B cell (primary cell): ENCODE results near the gene SLIT3. TPM values are rescaled to one million over a fixed set of nuclear protein-coding genes. Genes with fewer than 3 reads are reported as not detected.

Experiments
- ATAC-seq: fragments of 200-7000 bp; cut with Tn5 transposase; one replicate; pipeline ENCODE4 v1.10.0; 2021; ENCODE audit warnings: low read depth, mild to moderate bottlenecking, moderate number of reproducible peaks, moderate library complexity
- CTCF ChIA-PET: fragments of 350-600 bp; sonication (Branson Sonifier 250); formaldehyde crosslinking; loops from one replicate; lab custom pipeline; 2021; ENCODE audit warnings: antibody characterized with exemption, inconsistent platforms; lab: Charles Lee
- POLR2A ChIA-PET: fragments of 350-600 bp; sonication (Branson Sonifier 250); formaldehyde crosslinking; loops from one replicate; lab custom pipeline; 2021; ENCODE audit warnings: antibody characterized with exemption; lab: Charles Lee
- DNase-seq: peaks from one replicate; pipeline ENCODE4 v3.0.0; 2013
- H2AFZ ChIP-seq: 2 replicates; pipeline ENCODE4 v1.6.1; 2012; ENCODE audit warnings: mild to moderate bottlenecking, low read depth, low read length; ENCODE audit not compliant: insufficient read depth, poor library complexity, severe bottlenecking
- H3K27ac ChIP-seq, 2 donors: 1 replicate in 1 of 2; 2 replicates in 1 of 2; pipeline ENCODE4 v1.5.1; 2012 to 2013; ENCODE audit warnings: low read length in 2 of 2, mild to moderate bottlenecking in 2 of 2, moderate library complexity in 1 of 2
- H3K27me3 ChIP-seq, 4 experiments: fragments of 200-600 bp in 1 of 4; sonication (generic) in 1 of 4; replicated peaks in 1 of 4; 1 replicate in 2 of 4; 2 replicates in 2 of 4; pipeline versions ENCODE4 v1.6.1 to v1.7.0; 2013 to 2016; ENCODE audit warnings: low read length in 3 of 4, mild to moderate bottlenecking in 2 of 4, mixed read lengths in 1 of 4, moderate library complexity in 1 of 4; ENCODE audit not compliant: insufficient read depth in 4 of 4, control insufficient read depth in 3 of 4; ENCODE audit errors: control extremely low read depth in 1 of 4
- H3K36me3 ChIP-seq, 2 experiments: replicated peaks in 1 of 2; 1 replicate in 1 of 2; 2 replicates in 1 of 2; pipeline versions ENCODE4 v1.6.1 to v1.7.1; 2013; ENCODE audit warnings: low read length in 1 of 2; ENCODE audit not compliant: insufficient read depth in 2 of 2, control insufficient read depth in 1 of 2; ENCODE audit errors: control extremely low read depth in 1 of 2, extremely low read depth in 1 of 2
- H3K4me1 ChIP-seq, 2 donors: fragments of 200-600 bp in 1 of 2; sonication (generic) in 1 of 2; 1 replicate in 1 of 2; 2 replicates in 1 of 2; pipeline versions ENCODE4 v1.5.1 to v1.6.1; 2013 to 2017; ENCODE audit warnings: low read length in 2 of 2; ENCODE audit not compliant: control insufficient read depth in 2 of 2, insufficient read depth in 2 of 2
- H3K4me2 ChIP-seq: replicated peaks from 2 replicates; pipeline ENCODE3; 2012; ENCODE audit warnings: mild to moderate bottlenecking, low read depth, low read length; ENCODE audit not compliant: poor library complexity, severe bottlenecking
- H3K4me3 ChIP-seq, 5 experiments: fragments of 200-600 bp in 1 of 5; sonication (generic) in 1 of 5; 1 replicate in 3 of 5; 2 replicates in 2 of 5; pipeline versions ENCODE4 v1.5.1 to v1.7.0; 2011 to 2016; ENCODE audit warnings: low read length in 4 of 5, mild to moderate bottlenecking in 4 of 5, low read depth in 2 of 5, control low read depth in 1 of 5, moderate library complexity in 1 of 5; ENCODE audit not compliant: insufficient read depth in 1 of 5; ENCODE audit errors: control extremely low read depth in 1 of 5, extremely low read depth in 1 of 5
- H3K79me2 ChIP-seq: fragments of 200-600 bp; sonication (generic); one replicate; pipeline ENCODE4 v1.6.0; 2016; ENCODE audit warnings: low read length; ENCODE audit not compliant: control insufficient read depth, insufficient read depth
- H3K9ac ChIP-seq: fragments of 200-600 bp; sonication (generic); 2 replicates; pipeline ENCODE4 v1.6.1; 2017; ENCODE audit warnings: mild to moderate bottlenecking, low read length, moderate library complexity
- H3K9me3 ChIP-seq, 3 donors: one replicate each; pipeline versions ENCODE4 v1.6.1 to v1.7.1; 2013; ENCODE audit warnings: low read length in 2 of 3; ENCODE audit not compliant: control insufficient read depth in 2 of 3, insufficient read depth in 1 of 3; ENCODE audit errors: control extremely low read depth in 1 of 3
- H4K20me1 ChIP-seq: 2 replicates; pipeline ENCODE4 v1.6.0; 2012; ENCODE audit warnings: mild to moderate bottlenecking, low read length; ENCODE audit not compliant: insufficient read depth, control insufficient read depth, poor library complexity, severe bottlenecking
- H3K27ac Mint-ChIP-seq: one replicate; pipeline ENCODE4 v1.8.0; 2021; ENCODE audit warnings: mixed read lengths
- H3K27me3 Mint-ChIP-seq: one replicate; pipeline ENCODE4 v1.8.0; 2021; ENCODE audit warnings: mixed read lengths
- H3K4me1 Mint-ChIP-seq: one replicate; pipeline ENCODE4 v1.8.0; 2021; ENCODE audit warnings: mixed read lengths
- H3K4me3 Mint-ChIP-seq: one replicate; pipeline ENCODE4 v1.8.0; 2021; ENCODE audit warnings: mixed read lengths
- H3K9me3 Mint-ChIP-seq: one replicate; pipeline ENCODE4 v1.8.0; 2022; ENCODE audit warnings: mixed read lengths; ENCODE audit not compliant: insufficient read depth
- CTCF ChIP-seq: fragments of 200-600 bp; IDR thresholded peaks from one replicate; pipeline ENCODE4 v1.8.0; 2022; ENCODE audit warnings: antibody characterized with exemption, mild to moderate bottlenecking
- EZH2 ChIP-seq: IDR thresholded peaks from 2 replicates; pipeline ENCODE4 v1.6.1; 2012; ENCODE audit warnings: borderline replicate concordance, low read depth, mild to moderate bottlenecking, moderate library complexity, low read length; ENCODE audit not compliant: insufficient read depth, poor library complexity, severe bottlenecking
- WGBS: methylation state at CpG from one replicate; pipeline ENCODE4 v1.1.5; 2013; ENCODE audit warnings: missing lambda C conversion rate; ENCODE audit not compliant: insufficient coverage; 5-methylcytosine and 5-hydroxymethylcytosine counted together
- intact Hi-C: fragments of 100-400 bp; cut with micrococcal nuclease; formaldehyde crosslinking; loops from one replicate; pipeline ENCODE4 v1.10.0; 2022
- polyA plus RNA-seq: library from polyadenylated mRNA; depleted of rRNA; stranded (reverse); fragments of >200 nt; gene quantifications from 2 replicates; pipeline ENCODE4 v1.2.3, GENCODE V29; 2012
- total RNA-seq, 2 donors: library from RNA; stranded (reverse); fragments of 120-200 nt in 1 of 2; gene quantifications; 1 replicate in 1 of 2; 2 replicates in 1 of 2; pipeline versions ENCODE4 v1.2.3 to v1.2.4, GENCODE V29; 2013 to 2022

SLIT3 gene
- total and polyA plus RNA-seq, 2 donors (not counting 1 experiment from before 2014, with no cell fraction given), result not detected

GRCh38 chr5:169051351-169051750 is 249.6 kb downstream of the SLIT3 start:
- Histone ChIP-seq H2AFZ (no peak overlapping the region), H3K27ac (no peak overlapping the region), H3K9me3 (peaks cover 0 to 2% (median 0%) of the 10 kb centered on the region in 3 donors), H3K79me2 (no peaks in the 10 kb centered on the region), H3K4me3 (no peak overlapping the region), H3K9ac (no peak overlapping the region), H4K20me1 (no peaks in the 10 kb centered on the region), H3K36me3 (no peaks in the 10 kb centered on the region), H3K4me1 (no peaks in the 10 kb centered on the region), H3K4me2 (no peak overlapping the region), H3K27me3 (no peaks in the 10 kb centered on the region)
- H3K27ac Mint-ChIP-seq, result no peak overlapping the region
- no peak for TF ChIP-seq CTCF
- TF ChIP-seq EZH2, result no peak
- no peaks in the 10 kb centered on the region for H3K4me1 Mint-ChIP-seq
- no peaks in the 10 kb centered on the region for H3K27me3 Mint-ChIP-seq
- H3K9me3 Mint-ChIP-seq, result no peaks in the 10 kb centered on the region
- DNase-seq, result no peak
- ATAC-seq, result no peak
- ChIA-PET POLR2A (no interaction called here), CTCF (no interaction called here)
- no peak overlapping the region for H3K4me3 Mint-ChIP-seq
- intact Hi-C loops, result no loop called here

DNA sequence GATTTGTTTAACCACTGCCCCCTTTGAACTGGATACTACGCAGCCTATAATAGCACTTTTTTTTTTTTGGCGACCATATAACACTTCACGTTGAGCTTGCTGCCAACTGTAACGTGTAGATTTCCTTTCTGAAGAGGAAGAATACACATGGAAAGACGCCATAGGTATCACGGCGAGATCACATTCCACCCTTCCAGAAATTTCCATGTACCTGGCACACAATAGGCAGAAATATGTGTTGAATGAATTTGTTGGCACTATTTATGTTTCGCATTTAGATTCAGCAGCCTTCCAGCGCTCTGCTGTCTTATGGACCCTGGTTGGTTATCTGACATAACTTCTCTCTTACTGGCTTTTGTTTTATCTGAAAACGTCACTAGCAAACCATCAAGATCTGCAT is 250.3 kb downstream of the SLIT3 start:
- no peak for ATAC-seq
- intact Hi-C loops, result no loop called here
- CTCF ChIA-PET, result no interaction called here
- no peak for DNase-seq
- POLR2A ChIA-PET, result no interaction called here
- Histone ChIP-seq H3K4me3 (no peak overlapping the region), H4K20me1 (no peaks in the 10 kb centered on the region), H3K9me3 (peaks cover 0 to 2% (median 0%) of the 10 kb centered on the region in 3 donors), H3K4me1 (no peaks in the 10 kb centered on the region), H3K4me2 (no peak overlapping the region), H2AFZ (no peak overlapping the region), H3K36me3 (no peaks in the 10 kb centered on the region), H3K27ac (no peak overlapping the region), H3K27me3 (no peaks in the 10 kb centered on the region), H3K79me2 (no peaks in the 10 kb centered on the region), H3K9ac (no peak overlapping the region)
- Mint-ChIP-seq H3K27me3 (no peaks in the 10 kb centered on the region), H3K4me1 (no peaks in the 10 kb centered on the region), H3K27ac (no peak overlapping the region), H3K4me3 (no peak overlapping the region), H3K9me3 (no peaks in the 10 kb centered on the region)
- 50% methylated on average over 1 of the region's 10 CpGs for WGBS
- TF ChIP-seq CTCF (no peak), EZH2 (no peak)
